Right lobe of liver (tissue), 6 donors: ENCODE measurements around the gene ZXDB. TPM values are rescaled to one million over a fixed set of nuclear protein-coding genes. Genes with fewer than 3 reads are reported as not detected.
A peak's percentile ranks its signal among the peaks of the same experiment; 100 is the strongest.
"Not testable (repeated sequence)": the region's sequence is repeated elsewhere in the genome, so short reads cannot be mapped to it uniquely, and the experiment has no call there.

ENCODE experiments used
- ATAC-seq, 4 donors: fragments of 200-7000 bp; cut with Tn5 transposase; one replicate each; pipeline ENCODE4 v1.9.1; 2020; ENCODE audit warnings: mild to moderate bottlenecking in 4 of 4, moderate library complexity in 4 of 4
- DNase-seq, 3 donors: peaks; one replicate each; pipeline ENCODE4 v3.0.0-alpha.2; 2020
- H3K27ac ChIP-seq, 3 donors: fragments of 200-600 bp; one replicate each; pipeline ENCODE4 v1.8.0; 2022
- H3K27me3 ChIP-seq, 2 donors: fragments of 200-600 bp; one replicate each; pipeline ENCODE4 v1.8.0; 2022
- H3K36me3 ChIP-seq, 4 donors: fragments of 200-600 bp; sonication (generic) in 1 of 4; one replicate each; pipeline versions ENCODE4 v1.5.1 to v1.8.0; 2017 to 2022; ENCODE audit warnings: control low read depth in 1 of 4
- H3K4me1 ChIP-seq, 4 donors: fragments of 200-600 bp; sonication (generic) in 1 of 4; one replicate each; pipeline versions ENCODE4 v1.5.1 to v1.8.0; 2017 to 2022; ENCODE audit warnings: control low read depth in 1 of 4
- H3K4me3 ChIP-seq, 3 donors: fragments of 200-600 bp; one replicate each; pipeline ENCODE4 v1.8.0; 2022
- H3K9me3 ChIP-seq, 4 donors: fragments of 200-600 bp; sonication (generic) in 1 of 4; one replicate each; pipeline versions ENCODE4 v1.5.1 to v1.8.0; 2017 to 2022; ENCODE audit warnings: control low read depth in 1 of 4
- POLR2A ChIP-seq: fragments of 450-650 bp; IDR thresholded peaks from one replicate; pipeline ENCODE4 v1.6.1; 2017; ENCODE audit warnings: antibody characterized with exemption, mild to moderate bottlenecking
- WGBS: methylation state at CpG from one replicate; pipeline ENCODE4 v1.1.6; 2018; ENCODE audit warnings: low coverage, low lambda C conversion rate; ENCODE audit not compliant: insufficient coverage; ENCODE audit errors: missing lambda C conversion rate; 5-methylcytosine and 5-hydroxymethylcytosine counted together
- intact Hi-C, 2 donors: fragments of 100-400 bp; cut with DNase I; formaldehyde crosslinking; loops; one replicate each; pipeline versions ENCODE4 v1.11.2 to v1.14.1; 2022
- total RNA-seq, 6 experiments: library from RNA; depleted of rRNA in 2 of 6; stranded (reverse); fragments of >200 nt in 2 of 6; fragmentation: NEBNext Ultra II Directional in 3 of 6; extraction: Animal tissue kit (Norgen Biotek cat#: 25700) in 3 of 6; gene quantifications; one replicate each; pipeline versions ENCODE4 v1.1.0 to v1.2.4, GENCODE V29; 2016 to 2023
- TF ChIP-seq, protein P1 (sequence below), 4 donors: fragments of 200-600 bp in 3 of 4; fragments of 450-650 bp in 1 of 4; IDR thresholded peaks; one replicate each; pipeline versions ENCODE4 v1.5.1 to v1.8.0; 2016 to 2022; ENCODE audit warnings: antibody characterized with exemption in 4 of 4, mild to moderate bottlenecking in 2 of 4
- donor health status: DM: no; HTN: yes; CAD: no.
- donor health status: DM: no; HTN: no; CAD: no.
- donor health status: DM: no; HTN: no; CAD: no.
- donor health status: DM: no; HTN: yes; CAD: no.
- donor health status: DM: no; HTN: yes; CAD: no.

The ZXDB gene
- total RNA-seq, 6 experiments from 2014 or later, result 3.8 to 13.8 (median 11.2) TPM

DNA sequence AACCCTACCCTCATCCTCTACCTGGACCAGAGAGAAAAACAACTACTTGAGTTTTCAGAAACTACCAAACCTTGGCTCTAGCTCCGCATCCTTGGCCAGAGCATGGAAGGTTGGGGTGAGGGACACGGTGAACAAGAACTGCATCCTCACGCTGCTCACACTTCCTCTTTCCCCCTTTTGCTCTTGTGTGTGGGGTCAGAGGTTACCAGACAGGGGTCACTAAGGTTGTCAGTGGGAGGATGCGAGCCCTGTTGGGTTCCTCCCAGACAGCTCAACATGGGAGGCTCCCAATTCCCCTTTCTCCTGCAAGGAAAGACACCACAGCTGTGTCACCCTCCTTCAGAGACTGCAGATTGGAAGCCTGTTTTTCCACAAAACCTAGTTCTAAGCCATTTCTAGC lies 5.5 kb upstream of the ZXDB start:
- no peaks in the 10 kb centered on the region for H3K4me1 ChIP-seq
- no peaks in the 10 kb centered on the region for H3K9me3 ChIP-seq
- intact Hi-C loops, result no loop called here
- no peaks in the 10 kb centered on the region for H3K27me3 ChIP-seq
- TF ChIP-seq, protein P1, sequence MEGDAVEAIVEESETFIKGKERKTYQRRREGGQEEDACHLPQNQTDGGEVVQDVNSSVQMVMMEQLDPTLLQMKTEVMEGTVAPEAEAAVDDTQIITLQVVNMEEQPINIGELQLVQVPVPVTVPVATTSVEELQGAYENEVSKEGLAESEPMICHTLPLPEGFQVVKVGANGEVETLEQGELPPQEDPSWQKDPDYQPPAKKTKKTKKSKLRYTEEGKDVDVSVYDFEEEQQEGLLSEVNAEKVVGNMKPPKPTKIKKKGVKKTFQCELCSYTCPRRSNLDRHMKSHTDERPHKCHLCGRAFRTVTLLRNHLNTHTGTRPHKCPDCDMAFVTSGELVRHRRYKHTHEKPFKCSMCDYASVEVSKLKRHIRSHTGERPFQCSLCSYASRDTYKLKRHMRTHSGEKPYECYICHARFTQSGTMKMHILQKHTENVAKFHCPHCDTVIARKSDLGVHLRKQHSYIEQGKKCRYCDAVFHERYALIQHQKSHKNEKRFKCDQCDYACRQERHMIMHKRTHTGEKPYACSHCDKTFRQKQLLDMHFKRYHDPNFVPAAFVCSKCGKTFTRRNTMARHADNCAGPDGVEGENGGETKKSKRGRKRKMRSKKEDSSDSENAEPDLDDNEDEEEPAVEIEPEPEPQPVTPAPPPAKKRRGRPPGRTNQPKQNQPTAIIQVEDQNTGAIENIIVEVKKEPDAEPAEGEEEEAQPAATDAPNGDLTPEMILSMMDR (IDR thresholded peaks at IDR 0.05), result no peak
- TF ChIP-seq POLR2A, result no peak
- H3K36me3 ChIP-seq, result no peaks in the 10 kb centered on the region
- H3K4me3 ChIP-seq, result no peak overlapping the region
- WGBS, result 70% methylated on average over 4 of the region's 4 CpGs
- no peak for ATAC-seq
- DNase-seq, result no peak
- H3K27ac ChIP-seq, result no peak overlapping the region

DNA sequence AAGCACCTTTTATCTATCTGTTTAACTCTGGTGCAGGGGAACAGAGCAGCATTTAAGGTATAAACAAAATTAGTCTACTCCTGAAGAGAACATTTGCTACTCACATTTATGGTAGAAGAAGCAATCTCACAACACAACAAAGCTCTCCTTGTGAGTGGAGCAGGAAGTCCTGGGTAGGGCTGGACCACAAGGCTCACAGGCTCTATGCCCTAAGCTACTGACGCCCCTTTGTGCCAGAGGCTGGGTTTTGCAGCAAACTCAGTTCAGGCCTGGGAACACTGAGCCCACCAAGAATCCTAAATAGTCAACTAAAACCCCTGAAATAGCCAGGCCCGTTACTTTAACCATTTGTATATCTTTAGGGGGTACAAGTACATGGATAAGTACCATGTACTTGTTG lies 4.7 kb upstream of the ZXDB start:
- 29% methylated on average over 1 of the region's 2 CpGs for WGBS
- Histone ChIP-seq H3K9me3 (no peaks in the 10 kb centered on the region), H3K27me3 (no peaks in the 10 kb centered on the region), H3K4me3 (no peak overlapping the region), H3K36me3 (no peaks in the 10 kb centered on the region), H3K27ac (no peak overlapping the region), H3K4me1 (no peaks in the 10 kb centered on the region)
- intact Hi-C loops, result no loop called here
- TF ChIP-seq, protein P1 (IDR thresholded peaks at IDR 0.05), result no peak
- no peak for TF ChIP-seq POLR2A
- DNase-seq (no peak), ATAC-seq (no peak)

DNA sequence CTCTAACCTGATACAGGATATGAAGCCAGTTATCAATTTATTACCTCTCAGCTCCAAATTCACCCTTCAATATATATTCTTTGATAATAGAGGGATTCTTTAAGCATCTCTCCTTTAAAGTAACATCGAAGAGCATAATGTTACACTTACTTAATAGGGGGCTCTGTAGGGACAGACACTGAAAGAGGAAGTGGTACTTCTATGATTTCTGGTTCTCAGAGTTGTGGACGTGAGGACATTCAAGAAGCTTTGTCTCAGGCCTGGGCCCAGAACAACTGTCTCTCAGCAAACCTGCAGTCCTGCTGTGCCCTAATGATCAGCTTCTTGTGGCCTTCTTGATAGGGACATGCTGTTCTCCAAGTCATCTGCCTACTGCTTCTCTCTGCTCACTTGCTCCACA lies 4.2 kb upstream of the ZXDB start:
- H3K27me3 ChIP-seq, result no peaks in the 10 kb centered on the region
- no peaks in the 10 kb centered on the region for H3K4me1 ChIP-seq
- WGBS, result 88% methylated on average over 1 of the region's 2 CpGs
- ATAC-seq (no peak), DNase-seq (no peak)
- H3K4me3 ChIP-seq, result no peak overlapping the region
- intact Hi-C loops, result no loop called here
- H3K36me3 ChIP-seq, result no peaks in the 10 kb centered on the region
- no peak for TF ChIP-seq POLR2A
- TF ChIP-seq, protein P1 (IDR thresholded peaks at IDR 0.05), result no peak
- no peaks in the 10 kb centered on the region for H3K9me3 ChIP-seq
- H3K27ac ChIP-seq, result no peak overlapping the region

DNA sequence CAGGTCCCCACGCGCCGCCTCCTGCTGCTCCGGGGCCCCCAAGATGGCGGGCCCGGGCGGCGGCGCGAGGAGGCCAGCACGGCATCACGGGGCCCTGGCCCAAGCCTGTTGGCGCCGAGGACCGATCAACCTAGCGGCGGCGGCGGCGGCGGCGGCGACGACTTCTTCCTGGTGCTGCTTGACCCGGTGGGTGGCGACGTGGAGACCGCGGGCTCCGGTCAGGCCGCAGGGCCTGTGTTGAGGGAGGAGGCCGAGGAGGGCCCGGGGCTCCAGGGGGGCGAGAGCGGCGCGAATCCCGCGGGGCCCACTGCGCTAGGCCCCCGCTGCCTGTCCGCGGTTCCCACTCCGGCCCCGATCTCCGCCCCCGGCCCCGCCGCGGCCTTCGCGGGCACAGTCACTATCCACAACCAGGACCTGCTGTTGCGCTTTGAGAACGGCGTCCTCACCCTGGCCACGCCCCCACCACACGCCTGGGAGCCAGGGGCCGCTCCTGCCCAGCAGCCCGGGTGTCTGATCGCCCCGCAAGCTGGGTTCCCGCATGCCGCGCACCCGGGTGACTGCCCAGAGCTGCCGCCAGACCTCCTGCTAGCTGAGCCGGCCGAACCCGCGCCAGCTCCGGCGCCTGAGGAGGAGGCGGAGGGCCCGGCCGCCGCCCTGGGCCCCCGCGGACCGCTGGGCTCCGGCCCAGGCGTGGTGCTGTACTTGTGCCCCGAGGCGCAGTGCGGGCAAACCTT lies 516 bp downstream of the ZXDB start:
- H3K4me1 ChIP-seq, H3K36me3 ChIP-seq, intact Hi-C loops, H3K9me3 ChIP-seq, H3K27me3 ChIP-seq: not testable (repeated sequence)
- peak overlapping the region; percentile 39 to 68 (median 56) for H3K4me3 ChIP-seq
- H3K27ac ChIP-seq, result peak overlapping the region; percentile 84 to 93 (median 85)
- WGBS, result 70% methylated on average over 2 of the region's 84 CpGs
- ATAC-seq, result peak; percentile 65 to 88 (median 82)
- peak; percentile 37 to 72 (median 58) for DNase-seq
- peak; percentile 51 for TF ChIP-seq POLR2A

DNA sequence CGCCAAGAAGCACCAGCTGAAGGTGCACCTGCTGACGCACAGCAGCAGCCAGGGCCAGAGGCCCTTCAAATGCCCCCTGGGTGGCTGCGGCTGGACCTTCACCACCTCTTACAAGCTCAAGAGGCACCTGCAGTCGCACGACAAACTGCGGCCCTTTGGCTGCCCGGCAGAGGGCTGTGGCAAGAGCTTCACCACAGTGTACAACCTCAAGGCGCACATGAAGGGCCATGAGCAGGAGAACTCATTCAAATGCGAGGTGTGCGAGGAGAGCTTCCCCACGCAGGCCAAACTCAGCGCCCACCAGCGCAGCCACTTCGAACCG lies 1.0 kb downstream of the ZXDB start:
- Histone ChIP-seq H3K4me3 (peak overlapping the region; percentile 39 to 68 (median 56)), H3K27ac (peak overlapping the region; percentile 84 to 93 (median 85))
- 27% methylated on average over 3 of the region's 15 CpGs for WGBS
- H3K4me1 ChIP-seq, H3K36me3 ChIP-seq, intact Hi-C loops, H3K9me3 ChIP-seq, H3K27me3 ChIP-seq: not testable (repeated sequence)
- DNase-seq (peak in 1 of 3 donors; percentile 37), ATAC-seq (peak; percentile 25 to 55 (median 44))
- TF ChIP-seq, protein P1 (IDR thresholded peaks at IDR 0.05), result peak in 1 of 4 donors; percentile 4
